Activated T-cell treated with anti-CD3 and anti-CD28 coated beads for 4 hours (primary cell): ENCODE data around the gene SESTD1.
A peak's percentile ranks its signal among the peaks of the same experiment; 100 is the strongest.
"Not testable (repeated sequence)": the region's sequence is repeated elsewhere in the genome, so short reads cannot be mapped to it uniquely, and the experiment has no call there.

Experiments
- DNase-seq: peaks from one replicate; pipeline ENCODE4 v3.0.0-alpha.2; 2020

Gene SESTD1

GRCh38 chr2:179235463-179236108 lies 29.0 kb downstream of the SESTD1 start:
- no peak for DNase-seq

GRCh38 chr2:179234658-179235240 lies 29.9 kb downstream of the SESTD1 start:
- no peak for DNase-seq

- no peak for DNase-seq
These were observed 30.8 kb downstream of the SESTD1 start for GRCh38 chr2:179233626-179234430.

GRCh38 chr2:179233083-179233490 lies 31.5 kb downstream of the SESTD1 start:
- no peak for DNase-seq

DNA sequence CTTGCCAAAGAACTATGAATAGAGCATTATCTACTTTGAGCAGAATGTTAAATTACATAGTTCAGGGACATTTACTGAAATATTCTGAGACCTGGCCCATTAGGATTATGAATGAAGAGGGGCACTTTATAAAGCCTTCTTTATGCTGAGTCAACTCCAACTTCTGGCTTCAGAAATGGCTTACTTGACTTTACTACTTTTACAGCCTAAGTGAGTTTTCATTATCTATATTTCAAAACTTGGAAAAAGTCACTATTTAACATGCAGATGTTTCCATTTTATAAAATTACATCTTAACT lies 37.7 kb downstream of the SESTD1 start:
- DNase-seq: no peak

DNA sequence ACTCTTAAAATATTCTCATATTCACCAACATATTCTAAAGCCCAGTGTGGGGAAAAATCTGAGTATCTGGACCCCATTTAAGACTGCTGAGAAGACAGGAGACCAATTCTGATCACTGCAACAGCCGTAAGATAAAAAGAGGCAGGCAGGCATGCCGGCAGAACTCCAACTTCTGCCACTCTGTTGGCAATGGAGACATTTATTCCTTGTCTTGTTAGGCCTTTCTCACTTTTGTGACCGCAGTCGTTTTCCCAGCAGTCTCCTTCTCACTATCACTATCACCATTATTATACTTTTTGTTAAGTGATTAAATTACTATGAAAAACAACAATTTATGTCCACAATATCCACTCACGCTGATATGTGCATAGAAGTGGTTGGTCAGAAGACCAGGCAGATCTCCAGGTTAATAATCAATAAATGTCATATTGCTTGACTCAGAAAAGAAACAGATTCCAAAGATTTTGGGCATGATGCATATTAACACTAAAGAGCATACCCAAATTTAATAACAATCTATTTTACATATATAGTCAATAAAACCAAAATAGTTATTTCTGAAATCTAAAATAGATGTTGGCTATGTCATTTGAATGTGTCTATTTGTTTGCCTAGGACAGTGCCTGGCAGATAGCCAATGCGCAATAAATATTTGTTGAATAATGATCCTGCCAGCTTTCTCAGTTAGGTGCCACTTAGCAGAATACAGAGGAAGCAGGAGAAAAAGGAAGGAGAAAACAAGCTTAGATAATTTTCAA lies 38.2 kb downstream of the SESTD1 start:
- no peak for DNase-seq

- DNase-seq: no peak
These were observed 40.3 kb downstream of the SESTD1 start for GRCh38 chr2:179224361-179224760.

GRCh38 chr2:179222076-179222475 lies 42.6 kb downstream of the SESTD1 start:
- no peak for DNase-seq

- DNase-seq: peak; percentile 37
These were observed 45.6 kb downstream of the SESTD1 start for GRCh38 chr2:179218848-179219594.

DNA sequence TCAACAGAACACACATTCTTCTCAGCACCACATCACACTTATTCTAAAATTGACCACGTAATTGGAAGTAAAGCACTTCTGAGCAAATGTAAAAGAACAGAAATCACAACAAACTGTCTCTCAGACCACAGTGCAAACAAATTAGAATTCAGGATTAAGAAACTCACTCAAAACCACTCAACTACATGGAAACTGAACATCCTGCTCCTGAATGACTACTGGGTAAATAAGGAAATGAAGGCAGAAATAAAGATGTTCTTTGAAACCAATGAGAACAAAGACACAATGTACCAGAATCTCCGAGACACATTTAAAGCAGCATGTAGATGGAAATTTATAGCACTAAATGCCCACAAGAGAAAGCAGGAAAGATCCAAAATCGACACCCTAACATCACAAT lies 50.0 kb downstream of the SESTD1 start:
- DNase-seq: not testable (repeated sequence)

DNA sequence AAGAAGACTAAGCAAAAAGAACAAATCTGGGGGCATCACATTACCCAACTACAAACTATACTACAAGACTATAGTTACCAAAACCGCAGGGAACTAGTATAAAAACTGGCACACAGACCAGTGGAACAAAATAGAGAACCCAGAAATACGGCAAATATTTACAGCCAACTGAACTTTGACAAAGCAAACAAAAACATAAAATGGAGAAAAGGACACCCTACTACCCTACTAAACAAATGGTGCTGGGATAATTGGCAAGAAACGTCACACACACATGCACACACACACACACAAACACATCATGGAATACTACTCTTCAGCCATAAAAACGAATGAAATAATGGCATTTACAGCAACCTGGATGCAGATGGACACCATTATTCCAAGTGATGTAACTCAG lies 53.3 kb downstream of the SESTD1 start:
- DNase-seq: no peak

DNA sequence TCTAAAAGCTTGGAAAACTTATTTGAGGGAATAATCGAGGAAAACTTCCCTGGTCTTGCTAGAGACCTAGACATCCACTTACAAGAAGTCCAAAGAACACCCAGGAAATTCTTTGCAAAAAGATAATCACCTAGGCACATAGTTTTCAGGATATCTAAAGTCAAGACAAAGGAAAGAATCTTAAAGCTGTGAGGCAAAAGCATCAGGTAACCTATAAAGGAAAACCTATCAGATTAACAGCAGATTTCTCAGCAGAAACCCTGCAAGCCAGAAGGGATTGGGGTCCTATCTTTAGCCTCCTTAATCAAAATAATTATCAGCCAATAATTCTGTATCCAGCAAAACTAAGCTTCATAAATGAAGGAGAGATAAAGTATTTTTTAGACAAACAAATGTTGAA lies 56.4 kb downstream of the SESTD1 start:
- DNase-seq: not testable (repeated sequence)

DNA sequence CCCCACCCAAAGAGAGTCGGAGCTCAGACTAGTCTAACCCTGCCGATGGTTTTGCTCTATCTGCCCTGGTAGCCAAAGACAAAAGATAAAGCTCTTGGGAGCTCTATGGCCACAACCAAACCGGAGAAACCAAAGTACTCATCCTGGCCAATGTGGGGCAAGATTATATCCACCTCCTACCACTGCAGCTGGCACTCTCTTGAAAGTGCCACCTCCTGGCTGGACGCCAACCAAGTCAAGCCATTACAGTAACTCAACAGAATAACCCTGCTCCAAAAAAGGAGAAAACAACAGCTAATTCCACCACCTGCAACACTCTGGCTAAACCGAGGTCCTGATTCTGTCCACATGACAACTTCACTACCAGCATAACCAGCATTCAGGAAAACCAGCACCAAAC lies 57.6 kb downstream of the SESTD1 start:
- no peak for DNase-seq

GRCh38 chr2:179201869-179202268 lies 62.8 kb downstream of the SESTD1 start:
- no peak for DNase-seq

- not testable (repeated sequence) for DNase-seq
These were observed 68.6 kb downstream of the SESTD1 start for GRCh38 chr2:179195926-179196590.

DNA sequence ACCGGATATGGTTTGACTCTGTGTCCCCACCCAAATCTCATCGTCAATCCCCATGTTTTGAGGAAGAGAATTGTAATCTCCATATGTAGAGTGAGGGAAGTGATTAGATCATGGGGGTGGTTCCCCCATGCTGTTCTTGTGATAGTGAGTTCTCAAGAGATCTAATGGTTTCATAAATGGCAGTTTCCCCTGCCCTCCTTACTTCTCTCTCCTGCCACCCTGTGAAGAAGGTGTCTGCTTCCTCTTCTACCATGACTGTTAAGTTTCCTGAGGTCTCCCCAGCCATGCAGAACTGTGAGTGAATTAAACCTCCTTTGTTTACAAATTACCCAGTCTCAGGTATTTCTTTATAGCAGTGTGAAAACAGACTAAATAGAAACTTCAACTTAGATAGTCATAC lies 69.5 kb downstream of the SESTD1 start:
- no peak for DNase-seq

- no peak for DNase-seq
These were observed 70.8 kb downstream of the SESTD1 start for GRCh38 chr2:179193759-179194394.

DNA sequence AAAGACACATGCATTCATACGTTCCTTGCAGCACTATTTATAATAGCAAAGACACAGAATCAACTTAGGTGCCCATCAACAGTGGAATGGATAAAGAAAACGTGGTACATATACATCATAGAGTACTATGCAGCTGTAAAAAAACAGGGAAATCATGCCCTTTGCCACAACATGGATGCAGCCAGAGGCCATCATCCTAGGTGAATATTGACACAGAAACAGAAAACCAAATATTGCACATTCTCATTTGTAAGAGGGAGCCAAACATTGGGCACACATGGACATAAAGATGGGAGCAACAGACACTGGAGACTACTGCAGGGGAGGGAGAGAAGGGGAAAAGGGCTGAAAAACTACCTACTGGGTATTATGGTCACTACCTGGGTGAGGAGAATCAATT lies 73.5 kb downstream of the SESTD1 start:
- no peak for DNase-seq

- no peak for DNase-seq
These were observed 78.5 kb downstream of the SESTD1 start for GRCh38 chr2:179186126-179186525.

DNA sequence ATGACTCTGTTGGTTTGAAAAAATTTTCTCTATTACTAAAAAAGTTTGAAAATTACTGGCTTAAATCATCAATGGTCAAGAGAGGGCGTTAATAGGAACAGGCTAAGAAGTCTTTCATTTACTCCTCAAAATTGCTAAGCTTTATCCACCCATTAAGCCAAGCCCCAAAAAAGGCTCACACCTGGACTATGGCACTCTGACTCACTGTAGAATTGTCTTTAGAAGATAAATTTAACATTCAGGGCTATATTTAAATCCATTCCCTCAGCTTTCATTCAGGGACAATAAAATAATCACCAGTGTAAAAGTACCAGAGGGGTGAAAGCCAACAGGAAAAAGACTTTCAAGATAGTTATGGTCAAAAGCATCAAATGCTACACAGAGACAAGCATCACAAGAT lies 80.0 kb downstream of the SESTD1 start:
- DNase-seq: no peak

- no peak for DNase-seq
These were observed 83.6 kb downstream of the SESTD1 start for GRCh38 chr2:179181002-179181401.

DNA sequence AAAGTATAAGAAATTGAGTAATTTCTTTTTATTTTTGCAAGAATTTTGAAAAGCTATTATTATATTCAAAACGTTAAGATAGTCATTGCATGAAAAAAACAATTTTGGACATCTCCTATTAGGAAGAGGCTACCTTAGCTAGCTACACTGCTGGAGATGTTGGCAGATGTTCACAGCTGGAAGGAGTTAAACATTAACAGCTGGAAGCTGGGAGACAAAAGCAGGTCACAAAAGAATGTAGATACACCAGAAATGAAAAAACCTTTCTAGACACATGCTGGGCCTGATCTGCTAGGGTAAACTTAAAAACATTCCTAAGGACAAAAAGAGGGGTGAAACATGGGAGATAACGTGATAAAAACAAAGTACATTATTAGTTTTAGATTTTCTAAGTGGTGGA lies 84.4 kb downstream of the SESTD1 start:
- no peak for DNase-seq
